Measurements from ENCODE around the gene WDTC1.
"Not testable (repeated sequence)": the region's sequence is repeated elsewhere in the genome, so short reads cannot be mapped to it uniquely, and the experiment has no call there.

Gene WDTC1

GRCh38 chr1:27234049-27234882, at the start of gene WDTC1:
WDTC1 (plus strand) TSS chr1:27234632; CDS start chr1:27261055, 26,423 bp downstream.
- peak; percentile 92 to 94 for DNase-seq (ENCODE audit: low read depth in 2 of 2)

GRCh38 chr1:27184665-27185064, 49.8 kb upstream of the WDTC1 start:
- DNase-seq (ENCODE audit: low read depth in 2 of 2), result not testable (repeated sequence)

DNA sequence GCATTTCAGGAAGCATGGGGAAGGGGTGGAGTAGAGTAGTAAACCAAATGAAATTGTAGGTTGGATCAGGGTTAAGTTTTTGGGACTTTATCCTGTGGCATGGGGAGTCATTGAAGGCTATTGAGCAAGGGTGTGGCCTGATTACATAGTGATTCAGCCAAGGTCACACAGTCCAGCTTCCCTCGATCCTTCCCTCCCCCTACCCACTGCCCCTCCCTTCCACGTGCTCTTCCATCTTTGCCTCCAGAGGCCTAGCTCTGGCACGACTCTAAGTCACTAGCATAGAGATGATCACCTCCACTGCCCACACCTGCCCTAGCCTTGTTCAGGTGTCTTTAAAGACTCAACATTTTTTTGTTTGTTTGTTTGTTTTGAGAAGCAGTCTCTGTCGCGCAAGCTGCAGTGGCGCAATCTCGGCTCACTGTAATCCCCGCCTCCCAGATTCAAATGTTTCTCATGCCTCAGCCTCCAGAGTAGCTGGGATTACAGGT, 42.3 kb upstream of the WDTC1 start:
- DNase-seq (ENCODE audit: low read depth in 2 of 2), result no peak

DNA sequence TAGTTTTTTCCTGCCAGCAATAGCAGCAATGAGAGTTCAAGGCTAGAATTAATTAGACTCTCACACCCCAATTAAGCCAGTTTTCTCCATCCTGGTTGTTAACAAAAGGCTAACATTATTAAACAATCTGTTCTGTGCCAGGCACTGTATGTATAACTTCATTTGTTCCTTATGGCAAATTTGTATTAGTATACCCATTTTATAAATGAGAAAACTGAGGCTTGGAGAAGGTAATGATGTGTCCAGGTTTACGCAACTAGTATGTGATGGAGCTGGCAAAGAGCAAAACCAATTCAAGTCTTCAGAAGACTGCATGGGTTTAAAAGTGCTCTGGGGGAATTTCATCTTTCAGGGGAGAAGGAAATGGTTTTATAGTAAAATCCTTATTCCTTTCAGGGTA, 41.2 kb upstream of the WDTC1 start:
- DNase-seq (ENCODE audit: low read depth in 2 of 2), result no peak

DNA sequence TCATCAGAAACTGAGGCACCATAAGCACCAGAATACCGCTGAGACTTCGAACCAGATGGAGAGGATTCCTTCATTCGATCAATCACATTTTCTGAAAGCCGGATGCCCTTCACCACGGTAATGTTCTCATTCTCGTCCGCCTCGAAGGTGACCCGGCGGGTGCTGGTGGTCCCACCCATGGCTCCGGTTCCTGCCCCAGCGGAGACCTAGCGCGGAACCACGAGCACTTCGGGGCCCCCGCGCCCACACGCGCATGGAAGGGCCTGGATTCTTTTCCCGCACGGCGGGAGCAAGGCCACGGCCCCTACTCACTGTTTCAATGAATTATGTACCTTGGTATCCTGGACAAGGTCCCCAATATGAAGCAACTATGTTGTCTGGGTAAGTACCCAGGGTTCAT, 33.1 kb upstream of the WDTC1 start:
- DNase-seq (ENCODE audit: low read depth in 2 of 2), result no peak

DNA sequence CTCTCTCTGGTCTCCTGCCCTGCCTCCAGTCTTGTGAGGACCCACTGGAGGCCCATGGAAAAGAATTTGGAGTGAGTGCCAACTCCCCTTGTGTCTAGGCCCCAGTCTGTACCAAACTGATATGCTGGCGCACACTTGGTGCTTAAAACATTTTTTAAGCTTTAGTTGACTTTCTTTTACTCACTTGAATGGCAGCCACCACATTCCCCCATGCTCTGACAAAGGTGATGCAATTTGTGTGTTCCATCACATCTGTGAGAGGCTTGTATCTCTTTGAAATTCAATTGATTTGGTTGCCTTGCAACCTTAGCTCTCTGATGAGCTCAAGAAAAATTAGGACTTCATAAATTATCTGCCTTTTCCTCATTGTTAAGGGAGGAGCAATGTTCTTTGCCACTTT, 30.5 kb upstream of the WDTC1 start:
- peak in 1 of 2 experiments; percentile 8 for DNase-seq (ENCODE audit: low read depth in 2 of 2)

DNA sequence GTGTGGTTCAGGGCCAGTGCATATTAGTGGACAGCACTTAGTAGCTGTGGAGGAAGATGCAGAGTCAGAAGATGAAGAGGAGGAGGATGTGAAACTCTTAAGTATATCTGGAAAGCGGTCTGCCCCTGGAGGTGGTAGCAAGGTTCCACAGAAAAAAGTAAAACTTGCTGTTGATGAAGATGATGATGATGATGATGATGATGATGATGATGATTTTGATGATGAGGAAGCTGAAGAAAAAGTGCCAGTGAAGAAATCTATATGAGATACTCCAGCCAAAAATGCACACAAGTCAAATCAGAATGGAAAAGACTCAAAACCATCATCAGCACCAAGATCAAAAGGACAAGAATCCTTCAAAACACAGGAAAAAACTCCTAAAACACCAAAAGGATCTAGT, 27.2 kb upstream of the WDTC1 start:
- not testable (repeated sequence) for DNase-seq (ENCODE audit: low read depth in 2 of 2)

- DNase-seq (ENCODE audit: low read depth in 2 of 2), result not testable (repeated sequence)
Observed at GRCh38 chr1:27208143-27208850, 26.1 kb upstream of the WDTC1 start.

DNA sequence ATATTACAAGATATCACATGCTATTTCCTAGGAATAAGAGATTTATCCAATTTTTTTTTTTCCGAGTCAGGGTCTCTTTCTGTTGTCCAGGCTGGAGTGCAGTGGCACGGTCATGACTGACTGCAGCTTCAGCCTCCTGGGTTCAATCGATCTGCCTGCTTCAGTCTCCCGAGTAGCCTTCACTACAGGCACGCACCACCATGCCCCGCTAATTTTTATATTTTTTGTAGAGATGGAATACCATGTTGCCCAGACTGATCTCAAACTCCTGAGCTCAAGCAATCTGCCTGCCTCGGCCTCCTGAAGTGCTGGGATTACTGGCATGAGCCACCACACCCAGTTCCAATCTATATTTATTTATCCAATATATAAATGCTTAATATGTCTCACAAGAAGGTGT, 18.0 kb upstream of the WDTC1 start:
- no peak for DNase-seq (ENCODE audit: low read depth in 2 of 2)

DNA sequence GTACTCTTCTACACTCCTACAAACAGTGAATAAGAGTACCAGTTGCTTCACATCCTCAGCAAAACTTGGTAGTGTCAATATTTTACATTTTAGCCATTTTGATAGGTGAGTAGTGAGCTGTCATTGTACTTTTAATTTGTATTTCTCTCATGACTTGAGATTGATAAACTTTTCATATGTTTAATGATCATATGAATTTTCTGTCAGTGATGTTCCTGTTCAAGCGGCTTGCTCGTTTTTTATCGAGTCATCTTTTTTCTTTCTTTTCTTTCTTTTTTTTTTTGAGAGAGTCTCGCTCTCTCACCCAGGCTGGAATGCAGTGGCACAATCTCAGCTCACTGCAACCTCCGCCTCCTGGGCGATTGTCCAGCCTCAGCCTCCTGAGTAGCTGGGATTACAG, 17.0 kb upstream of the WDTC1 start:
- no peak for DNase-seq (ENCODE audit: low read depth in 2 of 2)

- DNase-seq (ENCODE audit: low read depth in 2 of 2), result no peak
Observed at GRCh38 chr1:27218736-27219135, 15.7 kb upstream of the WDTC1 start.

- DNase-seq (ENCODE audit: low read depth in 2 of 2), result no peak
Observed at GRCh38 chr1:27220096-27220495, 14.3 kb upstream of the WDTC1 start.

DNA sequence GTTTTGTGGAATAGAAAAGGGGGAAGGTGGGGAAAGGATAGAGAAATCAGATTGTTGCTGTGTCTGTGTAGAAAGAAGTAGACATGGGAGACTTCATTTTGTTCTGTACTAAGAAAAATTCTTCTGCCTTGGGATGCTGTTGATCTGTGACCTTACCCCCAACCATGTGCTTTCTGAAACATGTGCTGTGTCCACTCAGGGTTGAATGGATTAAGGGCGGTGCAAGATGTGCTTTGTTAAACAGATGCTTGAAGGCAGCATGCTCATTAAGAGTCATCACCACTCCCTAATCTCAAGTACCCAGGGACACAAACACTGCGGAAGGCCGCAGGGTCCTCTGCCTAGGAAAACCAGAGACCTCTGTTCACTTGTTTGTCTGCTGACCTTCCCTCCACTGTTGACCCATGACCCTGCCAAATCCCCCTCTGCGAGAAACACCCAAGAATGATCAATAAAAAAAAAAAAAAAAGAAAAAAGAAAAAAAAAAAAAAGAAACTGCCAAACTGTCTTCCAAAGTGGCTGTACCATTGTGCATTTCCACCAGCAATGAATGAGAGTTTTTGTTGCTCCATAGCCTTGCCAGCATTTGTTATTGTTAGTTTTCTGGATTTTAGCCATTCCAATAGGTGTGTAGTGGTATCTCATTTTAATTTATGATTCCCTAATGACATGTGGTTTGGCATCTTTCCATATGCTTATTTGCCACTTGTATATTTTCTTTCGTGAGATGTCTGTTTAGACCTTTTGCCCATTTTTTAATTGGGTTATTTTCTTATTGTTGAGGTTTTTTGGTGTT, 13.5 kb upstream of the WDTC1 start:
- DNase-seq (ENCODE audit: low read depth in 2 of 2), result not testable (repeated sequence)

DNA sequence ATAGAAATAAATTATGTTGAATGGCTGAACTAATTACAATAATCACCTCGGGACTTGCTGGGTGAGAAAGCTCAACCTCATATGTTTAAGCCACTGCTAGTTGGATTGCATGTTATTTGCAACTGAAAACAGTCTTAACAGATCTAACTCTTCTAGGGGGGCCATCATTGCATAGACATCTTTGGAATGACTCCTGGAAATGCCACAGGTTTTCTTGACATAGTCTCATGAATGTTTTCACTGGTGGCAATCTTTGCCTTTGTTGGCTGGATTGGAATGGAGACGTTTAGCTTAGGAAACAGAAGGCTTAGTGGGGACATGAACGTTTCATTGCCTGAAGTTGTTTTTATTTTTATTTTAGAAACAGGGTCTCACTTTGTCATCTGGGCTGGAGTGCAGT, 8.8 kb upstream of the WDTC1 start:
- no peak for DNase-seq (ENCODE audit: low read depth in 2 of 2)

GRCh38 chr1:27227765-27228164, 6.7 kb upstream of the WDTC1 start:
- no peak for DNase-seq (ENCODE audit: low read depth in 2 of 2)

GRCh38 chr1:27233667-27234048, 774 bp upstream of the WDTC1 start:
- DNase-seq (ENCODE audit: low read depth in 2 of 2), result no peak

DNA sequence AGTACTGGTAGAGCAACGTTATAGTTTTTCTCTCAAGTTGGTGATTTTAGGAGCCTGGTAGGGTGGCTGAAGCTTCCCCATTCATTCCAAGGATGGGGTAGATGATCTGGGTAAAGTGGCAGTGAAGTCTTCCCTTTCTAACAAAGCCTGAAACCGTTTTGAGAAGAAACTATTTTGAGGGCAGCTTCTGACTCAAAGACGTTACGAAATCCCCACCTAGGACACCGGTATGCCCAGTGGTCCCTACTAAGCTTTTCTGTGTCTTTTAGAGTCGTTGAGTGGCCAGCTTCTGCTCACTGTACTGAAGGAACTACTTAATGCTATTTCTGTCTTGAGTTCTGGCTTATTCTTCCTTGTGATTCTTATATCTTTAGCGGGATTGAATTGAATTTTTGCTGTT, 1.4 kb downstream of the WDTC1 start:
- no peak for DNase-seq (ENCODE audit: low read depth in 2 of 2)

- no peak for DNase-seq (ENCODE audit: low read depth in 2 of 2)
Observed at GRCh38 chr1:27237112-27237511, 2.7 kb downstream of the WDTC1 start.

GRCh38 chr1:27238032-27238431, 3.6 kb downstream of the WDTC1 start:
- no peak for DNase-seq (ENCODE audit: low read depth in 2 of 2)

DNA sequence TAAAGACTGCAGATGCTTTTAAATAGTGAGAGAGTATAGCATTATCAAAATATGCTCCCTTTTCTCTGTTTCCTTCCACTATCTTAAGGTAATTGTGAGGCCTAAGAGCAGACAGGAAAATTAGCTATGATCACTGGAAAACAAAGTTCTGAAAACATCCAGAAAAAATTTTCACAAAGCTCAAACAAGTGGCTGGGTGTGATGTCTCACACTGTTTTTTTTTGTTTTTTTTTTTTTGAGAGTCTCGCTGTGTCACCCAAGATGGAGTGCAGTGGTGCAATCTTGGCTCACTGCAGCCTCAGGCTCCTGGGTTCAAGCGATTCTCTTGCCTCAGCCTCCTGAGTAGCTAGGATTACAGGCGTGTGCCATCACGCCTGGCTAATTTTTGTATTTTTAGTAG, 7.2 kb downstream of the WDTC1 start:
- no peak for DNase-seq (ENCODE audit: low read depth in 2 of 2)

- not testable (repeated sequence) for DNase-seq (ENCODE audit: low read depth in 2 of 2)
Observed at GRCh38 chr1:27243665-27244064, 9.2 kb downstream of the WDTC1 start.

DNA sequence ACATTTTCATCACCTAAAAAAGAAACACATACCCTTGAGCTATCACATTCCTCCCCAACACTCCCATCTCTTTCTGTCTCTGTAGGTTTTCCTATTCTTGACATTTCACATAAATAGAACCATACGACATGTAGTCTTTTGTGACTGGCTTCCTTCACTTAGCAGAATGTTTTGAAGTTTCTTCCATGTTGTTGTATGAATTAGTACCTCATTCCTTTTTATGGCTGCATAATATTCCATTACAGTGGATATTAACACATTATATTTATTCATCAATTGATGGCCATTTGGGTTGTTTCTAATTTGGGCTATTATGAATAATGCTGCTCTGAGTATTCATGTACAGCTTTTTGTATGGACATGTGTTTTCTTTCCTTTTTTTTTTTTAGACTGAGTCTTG, 11.8 kb downstream of the WDTC1 start:
- DNase-seq (ENCODE audit: low read depth in 2 of 2), result no peak
